Astrocyte (in vitro differentiated cells and primary cell): Measurements from ENCODE around the gene WDR37. TPM values are rescaled to one million over a fixed set of nuclear protein-coding genes. Genes with fewer than 3 reads are reported as not detected.

ENCODE experiments used
- DNase-seq: peaks from one replicate; pipeline ENCODE4 v3.0.0-alpha.2; 2010; ENCODE audit warnings: low read depth
- FAIRE-seq: peaks from 2 replicates; lab custom pipeline; 2011; peaks lifted over from hg19 to GRCh38; lab: Jason Lieb, UNC
- H2AFZ ChIP-seq: 2 replicates; pipeline ENCODE4 v1.6.0; 2012; ENCODE audit warnings: low read depth, low read length, inconsistent platforms
- H3K27ac ChIP-seq: 2 replicates; pipeline ENCODE4 v1.5.1; 2011; ENCODE audit warnings: low read depth, low read length, inconsistent platforms
- H3K27me3 ChIP-seq: 2 replicates; pipeline ENCODE4 v1.6.0; 2011; ENCODE audit warnings: low read length, inconsistent platforms; ENCODE audit not compliant: insufficient read depth
- H3K36me3 ChIP-seq: 2 replicates; pipeline ENCODE4 v1.5.1; 2011; ENCODE audit warnings: low read length, inconsistent platforms; ENCODE audit not compliant: insufficient read depth
- H3K4me1 ChIP-seq: 2 replicates; pipeline ENCODE4 v1.5.1; 2011; ENCODE audit warnings: low read length, inconsistent platforms; ENCODE audit not compliant: insufficient read depth
- H3K4me2 ChIP-seq: 2 replicates; pipeline ENCODE4 v1.6.0; 2012; ENCODE audit warnings: low read length, inconsistent platforms
- H3K4me3 ChIP-seq: 2 replicates; pipeline ENCODE4 v1.5.1; 2011; ENCODE audit warnings: low read depth, mild to moderate bottlenecking, low read length, inconsistent platforms; ENCODE audit not compliant: insufficient read depth
- H3K79me2 ChIP-seq: 2 replicates; pipeline ENCODE4 v1.6.0; 2012; ENCODE audit warnings: mild to moderate bottlenecking, low read length, inconsistent platforms; ENCODE audit not compliant: insufficient read depth
- H3K9ac ChIP-seq: 2 replicates; pipeline ENCODE4 v1.6.0; 2012; ENCODE audit warnings: mild to moderate bottlenecking, low read length, inconsistent platforms
- H3K9me3 ChIP-seq: 2 replicates; pipeline ENCODE4 v1.5.1; 2012; ENCODE audit warnings: low read depth, mild to moderate bottlenecking, low read length, inconsistent platforms; ENCODE audit not compliant: insufficient read depth
- H4K20me1 ChIP-seq: 2 replicates; pipeline ENCODE4 v1.6.0; 2012; ENCODE audit warnings: low read length, inconsistent platforms; ENCODE audit not compliant: insufficient read depth
- H3K27ac Mint-ChIP-seq: one replicate; pipeline ENCODE4 v1.8.0; 2021; ENCODE audit warnings: mild to moderate bottlenecking, mixed read lengths; ENCODE audit not compliant: unreplicated experiment
- H3K27me3 Mint-ChIP-seq: one replicate; pipeline ENCODE4 v1.8.0; 2021; ENCODE audit warnings: low read depth, mixed read lengths; ENCODE audit not compliant: unreplicated experiment
- H3K36me3 Mint-ChIP-seq: one replicate; pipeline ENCODE4 v1.8.0; 2021; ENCODE audit warnings: low read depth, mixed read lengths; ENCODE audit not compliant: unreplicated experiment
- H3K4me1 Mint-ChIP-seq: one replicate; pipeline ENCODE4 v1.8.0; 2021; ENCODE audit warnings: low read depth, mixed read lengths; ENCODE audit not compliant: unreplicated experiment
- H3K4me3 Mint-ChIP-seq: one replicate; pipeline ENCODE4 v1.8.0; 2021; ENCODE audit warnings: mild to moderate bottlenecking, moderate library complexity, mixed read lengths; ENCODE audit not compliant: unreplicated experiment
- H3K9me3 Mint-ChIP-seq: one replicate; pipeline ENCODE4 v1.8.0; 2021; ENCODE audit warnings: mild to moderate bottlenecking, mixed read lengths; ENCODE audit not compliant: unreplicated experiment
- EZH2 ChIP-seq: IDR thresholded peaks from 2 replicates; pipeline ENCODE4 v1.6.1; 2012; ENCODE audit warnings: mild to moderate bottlenecking, low read length, inconsistent platforms; ENCODE audit not compliant: insufficient read depth
- total RNA-seq: library from RNA; stranded (reverse); gene quantifications from 2 replicates; pipeline ENCODE4 v1.2.1, GENCODE V29; 2021
- TF ChIP-seq, protein P1 (sequence below): IDR thresholded peaks from 2 replicates; pipeline ENCODE4 v1.5.1; 2011; ENCODE audit warnings: low read depth, mild to moderate bottlenecking, inconsistent platforms, low read length, moderate library complexity; ENCODE audit not compliant: insufficient read depth

Gene WDR37
- total RNA-seq, 1 donor from 2014 or later: 22.8 TPM

DNA sequence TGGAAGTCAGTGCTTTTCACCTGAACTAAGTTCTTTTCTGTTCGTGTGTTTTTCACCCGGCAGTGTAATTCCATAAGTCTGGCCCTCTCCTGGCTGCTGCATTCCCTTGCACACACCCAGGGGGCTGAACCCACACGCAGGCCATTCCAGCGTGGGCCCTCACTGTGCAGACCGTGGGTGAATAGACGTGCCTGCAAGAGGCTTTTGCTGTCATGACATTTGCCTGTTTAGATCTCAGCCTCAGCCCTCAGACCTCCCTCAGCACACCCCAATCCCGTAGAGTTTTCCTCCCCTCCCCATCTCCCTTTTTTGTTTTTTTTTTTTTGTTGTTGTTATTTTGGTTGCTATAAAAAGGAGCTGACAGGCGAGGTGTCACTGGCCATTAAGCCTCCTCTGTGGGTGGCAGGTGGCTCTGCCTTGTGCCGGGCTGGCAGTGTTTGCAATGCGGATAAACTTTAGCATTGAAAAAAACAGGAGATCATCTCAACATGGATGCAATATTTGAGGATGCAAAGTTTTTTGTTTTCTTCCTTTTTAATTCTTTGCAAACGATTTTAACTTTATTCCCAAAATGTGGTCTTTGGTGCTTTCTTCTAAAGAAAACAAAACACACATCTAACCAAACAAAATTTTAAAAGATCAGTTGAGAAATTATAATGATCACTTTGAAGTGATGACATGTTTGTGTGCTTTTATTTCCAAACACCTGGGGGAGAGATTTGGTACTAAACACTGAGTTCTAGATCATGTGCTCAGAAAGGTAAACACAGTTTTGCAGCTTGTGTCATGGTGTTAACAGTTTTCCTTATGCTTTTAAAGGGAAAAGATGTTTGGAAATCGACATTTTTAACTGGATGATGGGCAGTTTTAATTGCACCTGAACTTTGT lies 58.8 kb downstream of the WDR37 start:
- Histone ChIP-seq H3K79me2 (peaks cover 15% of the 10 kb centered on the region), H4K20me1 (peaks cover 31% of the 10 kb centered on the region), H3K9me3 (no peaks in the 10 kb centered on the region), H3K4me3 (no peak overlapping the region), H3K9ac (no peak overlapping the region), H3K27me3 (no peaks in the 10 kb centered on the region), H3K4me2 (no peak overlapping the region), H3K27ac (no peak overlapping the region), H2AFZ (no peak overlapping the region), H3K4me1 (peaks cover 7% of the 10 kb centered on the region), H3K36me3 (peaks cover 8% of the 10 kb centered on the region)
- TF ChIP-seq, protein P1, sequence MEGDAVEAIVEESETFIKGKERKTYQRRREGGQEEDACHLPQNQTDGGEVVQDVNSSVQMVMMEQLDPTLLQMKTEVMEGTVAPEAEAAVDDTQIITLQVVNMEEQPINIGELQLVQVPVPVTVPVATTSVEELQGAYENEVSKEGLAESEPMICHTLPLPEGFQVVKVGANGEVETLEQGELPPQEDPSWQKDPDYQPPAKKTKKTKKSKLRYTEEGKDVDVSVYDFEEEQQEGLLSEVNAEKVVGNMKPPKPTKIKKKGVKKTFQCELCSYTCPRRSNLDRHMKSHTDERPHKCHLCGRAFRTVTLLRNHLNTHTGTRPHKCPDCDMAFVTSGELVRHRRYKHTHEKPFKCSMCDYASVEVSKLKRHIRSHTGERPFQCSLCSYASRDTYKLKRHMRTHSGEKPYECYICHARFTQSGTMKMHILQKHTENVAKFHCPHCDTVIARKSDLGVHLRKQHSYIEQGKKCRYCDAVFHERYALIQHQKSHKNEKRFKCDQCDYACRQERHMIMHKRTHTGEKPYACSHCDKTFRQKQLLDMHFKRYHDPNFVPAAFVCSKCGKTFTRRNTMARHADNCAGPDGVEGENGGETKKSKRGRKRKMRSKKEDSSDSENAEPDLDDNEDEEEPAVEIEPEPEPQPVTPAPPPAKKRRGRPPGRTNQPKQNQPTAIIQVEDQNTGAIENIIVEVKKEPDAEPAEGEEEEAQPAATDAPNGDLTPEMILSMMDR: no peak
- no peak for TF ChIP-seq EZH2
- Mint-ChIP-seq H3K36me3 (peaks cover 40% of the 10 kb centered on the region), H3K27ac (no peak overlapping the region), H3K27me3 (no peaks in the 10 kb centered on the region), H3K4me3 (no peak overlapping the region), H3K4me1 (peaks cover 18% of the 10 kb centered on the region), H3K9me3 (no peaks in the 10 kb centered on the region)
- no peak for DNase-seq
- FAIRE-seq: no peak

DNA sequence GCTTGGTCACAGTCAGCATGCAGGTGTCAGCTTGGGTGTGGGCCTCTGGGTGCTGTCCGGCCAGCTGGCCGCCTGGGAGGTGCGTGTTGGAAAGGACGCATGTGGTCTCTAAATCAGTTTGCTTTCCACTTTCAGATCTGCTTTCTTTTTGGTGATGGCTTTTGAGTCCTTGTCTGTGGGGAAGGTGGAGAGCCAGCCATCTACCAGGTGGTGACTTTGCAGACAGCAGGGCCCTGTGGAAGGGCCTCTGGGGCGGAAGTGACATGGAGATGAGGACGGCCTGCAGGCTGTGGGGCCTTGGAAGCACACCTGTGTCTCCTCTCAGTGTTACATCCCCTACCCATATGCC lies 59.4 kb downstream of the WDR37 start:
- H3K9me3 Mint-ChIP-seq: no peaks in the 10 kb centered on the region
- TF ChIP-seq, protein P1: no peak
- TF ChIP-seq EZH2: no peak
- Histone ChIP-seq H4K20me1 (peaks cover 31% of the 10 kb centered on the region), H3K27me3 (no peaks in the 10 kb centered on the region), H3K4me1 (peaks cover 3% of the 10 kb centered on the region), H3K9ac (no peak overlapping the region), H3K4me2 (no peak overlapping the region), H3K79me2 (peaks cover 10% of the 10 kb centered on the region), H3K9me3 (no peaks in the 10 kb centered on the region), H3K27ac (no peak overlapping the region), H3K36me3 (peaks cover 10% of the 10 kb centered on the region), H3K4me3 (no peak overlapping the region), H2AFZ (no peak overlapping the region)
- FAIRE-seq (no peak), DNase-seq (no peak)
- peaks cover 12% of the 10 kb centered on the region for H3K4me1 Mint-ChIP-seq
- H3K27ac Mint-ChIP-seq: no peak overlapping the region
- no peaks in the 10 kb centered on the region for H3K27me3 Mint-ChIP-seq
- no peak overlapping the region for H3K4me3 Mint-ChIP-seq
- peaks cover 39% of the 10 kb centered on the region for H3K36me3 Mint-ChIP-seq

DNA sequence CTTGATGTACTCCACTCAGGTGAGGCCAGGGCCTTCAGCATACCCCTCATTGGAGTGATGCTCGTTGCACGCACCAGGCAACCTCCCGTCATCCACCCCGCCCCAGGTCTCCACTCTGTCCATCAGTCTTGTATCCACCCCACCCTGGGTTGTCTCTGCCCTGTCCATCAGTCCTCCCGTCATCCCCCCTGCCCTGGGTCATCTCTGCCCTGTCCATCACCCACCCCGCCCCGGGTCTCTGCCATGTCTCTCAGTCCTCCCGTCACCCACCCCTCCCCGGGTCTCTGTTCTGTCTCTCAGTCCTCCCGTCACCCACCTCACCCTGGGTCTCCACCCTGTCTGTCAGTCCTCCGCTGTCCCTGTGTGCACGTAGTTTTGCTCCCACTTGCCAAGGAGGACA lies 59.9 kb downstream of the WDR37 start:
- no peak overlapping the region for H3K4me3 Mint-ChIP-seq
- Histone ChIP-seq H3K4me3 (no peak overlapping the region), H3K79me2 (peaks cover 6% of the 10 kb centered on the region), H3K9ac (no peak overlapping the region), H3K4me2 (no peak overlapping the region), H3K4me1 (no peaks in the 10 kb centered on the region), H3K9me3 (no peaks in the 10 kb centered on the region), H4K20me1 (peaks cover 31% of the 10 kb centered on the region), H3K27ac (no peak overlapping the region), H2AFZ (no peak overlapping the region), H3K36me3 (peaks cover 12% of the 10 kb centered on the region), H3K27me3 (no peaks in the 10 kb centered on the region)
- FAIRE-seq (no peak), DNase-seq (no peak)
- H3K27ac Mint-ChIP-seq: no peak overlapping the region
- H3K36me3 Mint-ChIP-seq: peaks cover 41% of the 10 kb centered on the region
- no peaks in the 10 kb centered on the region for H3K9me3 Mint-ChIP-seq
- H3K4me1 Mint-ChIP-seq: peaks cover 8% of the 10 kb centered on the region
- H3K27me3 Mint-ChIP-seq: no peaks in the 10 kb centered on the region
- no peak for TF ChIP-seq EZH2
- TF ChIP-seq, protein P1: no peak
